ENCODE results near the gene RBMS1.

RBMS1 gene, protein sequence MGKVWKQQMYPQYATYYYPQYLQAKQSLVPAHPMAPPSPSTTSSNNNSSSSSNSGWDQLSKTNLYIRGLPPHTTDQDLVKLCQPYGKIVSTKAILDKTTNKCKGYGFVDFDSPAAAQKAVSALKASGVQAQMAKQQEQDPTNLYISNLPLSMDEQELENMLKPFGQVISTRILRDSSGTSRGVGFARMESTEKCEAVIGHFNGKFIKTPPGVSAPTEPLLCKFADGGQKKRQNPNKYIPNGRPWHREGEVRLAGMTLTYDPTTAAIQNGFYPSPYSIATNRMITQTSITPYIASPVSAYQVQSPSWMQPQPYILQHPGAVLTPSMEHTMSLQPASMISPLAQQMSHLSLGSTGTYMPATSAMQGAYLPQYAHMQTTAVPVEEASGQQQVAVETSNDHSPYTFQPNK

DNA sequence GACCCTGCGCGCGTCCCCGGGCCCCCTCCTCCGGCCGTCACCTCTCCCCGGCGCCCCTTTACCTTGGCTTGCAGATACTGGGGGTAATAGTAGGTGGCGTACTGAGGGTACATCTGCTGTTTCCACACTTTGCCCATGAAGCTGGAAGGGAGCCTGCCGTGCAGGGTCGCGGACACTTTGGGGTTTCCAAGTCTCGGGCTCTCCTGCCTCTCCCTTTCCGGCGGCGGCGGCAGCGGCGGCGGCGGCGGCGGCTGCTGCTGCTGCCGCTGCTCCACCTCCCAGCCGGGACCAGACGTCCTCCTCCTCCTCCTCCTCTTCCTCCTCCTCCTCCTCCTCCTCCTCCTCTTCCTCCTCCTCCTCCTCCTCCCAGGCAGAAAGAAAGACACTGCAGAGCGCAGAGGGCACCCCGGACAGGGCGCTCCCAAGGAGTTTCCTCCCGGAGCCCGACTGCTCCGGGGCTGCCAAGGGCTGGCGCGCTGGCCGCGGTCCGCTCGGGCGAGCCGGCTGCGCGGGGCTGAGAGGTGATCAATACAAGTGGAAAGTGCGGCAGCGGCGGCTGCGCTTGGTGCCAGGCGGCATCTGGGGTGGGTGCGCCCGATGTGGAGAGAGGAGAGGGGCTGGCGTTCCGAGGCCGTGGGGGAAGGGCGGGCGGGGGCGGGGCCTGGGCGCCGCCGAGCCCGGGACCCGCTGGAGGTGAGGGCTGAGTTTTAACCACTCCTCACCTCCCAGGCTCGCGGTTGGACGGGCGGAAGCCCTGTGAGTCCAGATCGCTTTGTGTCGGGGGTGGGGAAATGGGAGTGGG is at the start of gene RBMS1:
Gene RBMS1 (minus strand): TSS at position 581 of the 802 bp plus-strand sequence. CDS start 444 bp downstream, at position 137.
- peak; percentile 66 for DNase-seq

DNA sequence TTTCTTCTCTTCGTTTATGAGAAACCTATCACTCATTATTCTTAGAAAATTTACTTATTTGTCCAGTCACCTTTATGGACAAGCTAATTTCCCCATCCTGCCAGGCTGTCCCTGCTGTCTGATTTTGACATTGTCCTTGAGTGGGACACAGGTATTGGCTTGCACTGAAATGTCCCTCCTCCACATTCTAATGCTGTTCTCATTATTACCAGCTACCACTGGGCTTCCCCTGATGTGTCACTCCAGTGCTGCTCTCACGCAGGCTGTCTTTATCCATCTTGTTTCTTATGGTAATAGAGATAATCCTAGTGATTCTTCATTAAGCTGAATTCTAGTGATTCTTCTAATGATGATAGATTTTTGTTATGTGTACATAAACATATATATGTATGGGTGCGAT is 48.1 kb upstream of the RBMS1 start:
- DNase-seq, result no peak

DNA sequence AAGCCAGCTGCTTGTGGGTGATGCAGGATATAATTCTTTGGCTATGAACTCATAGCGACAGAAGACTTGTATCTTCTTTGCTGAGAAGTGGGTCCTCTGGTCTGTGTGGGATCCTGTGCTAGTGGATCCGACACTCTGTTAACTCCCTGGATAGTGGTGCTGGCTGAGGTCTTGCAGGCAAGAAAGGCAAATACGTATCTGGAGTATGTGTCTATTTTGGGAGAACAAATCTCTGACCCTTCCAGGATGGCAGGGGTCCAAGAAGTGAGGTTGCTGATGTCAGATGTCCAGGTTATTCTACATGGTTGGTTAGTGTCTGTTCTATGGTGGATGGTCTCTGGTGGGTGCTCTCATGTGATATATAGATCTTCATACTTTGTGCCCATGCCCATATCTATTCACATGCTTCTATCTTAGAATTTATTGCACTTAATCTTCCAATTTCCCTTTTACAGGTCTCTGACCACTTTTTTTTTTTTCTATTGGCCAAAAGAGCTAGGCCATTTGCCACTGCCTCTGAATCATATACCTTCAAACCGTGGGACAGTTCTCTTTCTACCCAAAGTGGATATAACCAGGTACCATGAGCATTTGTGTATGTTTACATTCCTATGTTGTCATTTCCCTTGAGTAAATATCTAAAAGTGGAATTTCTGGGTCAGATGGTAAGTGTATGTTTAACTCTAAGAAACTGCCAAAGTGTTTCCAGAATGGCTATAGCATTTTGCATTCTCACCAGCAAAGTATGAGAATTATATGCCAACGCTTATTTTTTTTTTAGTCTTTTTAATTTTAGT is 45.1 kb upstream of the RBMS1 start:
- DNase-seq, result no peak

DNA sequence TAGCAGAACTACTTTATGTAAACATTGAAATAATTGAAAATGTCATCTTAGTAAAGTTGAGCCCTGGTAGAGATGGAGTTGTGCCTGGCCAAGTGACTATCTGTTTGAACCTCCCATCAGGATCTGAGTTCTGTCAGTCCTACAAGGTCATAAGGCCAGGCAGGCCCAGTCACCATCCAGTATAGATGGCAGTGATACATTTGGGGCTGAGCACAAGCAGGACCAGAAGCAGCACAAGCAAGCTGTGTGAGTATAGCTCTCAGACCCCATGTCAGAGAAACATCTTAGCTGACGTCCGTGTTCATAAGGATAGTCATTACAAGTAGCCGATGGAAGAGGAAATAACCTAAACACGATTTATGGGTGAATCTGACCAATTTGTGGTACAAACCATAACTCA is 44.5 kb upstream of the RBMS1 start:
- DNase-seq, result no peak

DNA sequence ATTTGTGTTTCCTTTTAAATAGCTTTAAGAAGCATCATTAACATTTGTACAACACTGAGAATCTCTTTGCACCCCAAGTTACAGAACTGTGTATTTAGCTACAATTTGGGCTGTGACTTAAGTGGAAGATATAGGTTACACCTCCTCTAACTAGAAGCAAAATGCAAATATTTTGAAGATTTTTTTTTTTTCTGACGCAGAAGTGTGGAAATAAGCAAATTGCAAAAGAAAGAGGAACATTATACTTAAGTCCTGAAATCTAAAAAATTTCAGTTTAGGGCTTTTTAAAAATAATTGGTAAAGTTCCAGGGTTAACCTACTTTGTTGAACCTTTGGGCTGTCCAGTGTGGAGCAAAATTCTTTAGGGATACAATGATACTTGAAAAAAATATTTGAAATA is 41.4 kb upstream of the RBMS1 start:
- no peak for DNase-seq

DNA sequence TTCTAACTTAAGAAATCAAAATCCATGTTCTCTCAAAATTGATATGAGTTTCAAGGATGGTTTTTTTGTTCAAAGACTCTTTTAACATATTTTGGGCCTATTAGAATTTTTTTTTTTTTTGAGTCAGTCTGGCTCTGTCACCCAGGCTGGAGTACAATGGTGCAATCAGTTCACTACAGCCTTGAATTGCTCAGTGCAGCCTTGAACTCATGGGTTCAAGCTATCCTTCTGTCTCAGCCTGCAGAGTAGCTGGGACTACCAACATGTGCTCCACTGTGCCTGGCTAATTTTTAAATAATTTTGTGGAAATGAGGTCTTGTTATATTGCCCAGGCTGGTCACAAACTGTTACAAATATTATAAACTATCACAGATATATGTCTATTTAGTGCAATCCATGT is 40.6 kb upstream of the RBMS1 start:
- no peak for DNase-seq

DNA sequence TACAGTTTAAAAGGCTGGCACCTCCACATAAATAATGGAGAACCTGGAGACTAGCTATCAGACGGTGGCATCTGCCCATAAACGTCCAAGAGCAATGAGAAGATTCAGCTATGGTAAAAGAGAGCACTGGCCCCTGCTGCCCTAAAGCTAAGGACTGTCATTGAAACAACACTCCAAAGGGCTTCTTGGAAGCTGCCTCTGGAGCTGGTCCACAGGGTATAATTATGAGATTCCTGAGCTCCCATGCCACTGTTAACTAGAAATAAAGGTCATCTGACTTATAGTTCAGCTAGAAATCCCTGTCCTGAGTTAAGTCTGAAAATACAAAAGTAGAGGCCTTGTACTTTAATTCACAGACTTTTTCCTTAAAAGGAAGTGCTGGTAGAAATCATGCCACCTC is 39.9 kb upstream of the RBMS1 start:
- DNase-seq, result no peak

DNA sequence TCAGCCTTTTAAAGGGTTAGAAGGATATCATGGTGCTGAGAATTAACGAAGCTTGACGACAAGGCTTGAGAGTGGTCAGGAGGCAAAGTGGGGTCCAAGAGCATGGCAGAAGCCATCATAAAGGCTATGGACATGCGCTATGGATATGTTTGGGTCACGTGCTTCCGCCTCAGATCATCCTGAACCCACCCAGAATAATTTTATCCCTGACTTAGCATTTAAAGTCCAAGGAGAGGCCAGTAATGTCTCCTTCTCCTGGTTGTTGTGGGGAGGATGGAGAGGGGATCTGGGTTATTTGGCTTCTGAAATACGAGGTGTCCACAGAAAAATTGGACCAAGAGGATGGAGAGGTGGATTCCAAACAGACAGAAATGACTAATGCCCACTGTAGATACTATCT is 38.8 kb upstream of the RBMS1 start:
- no peak for DNase-seq

DNA sequence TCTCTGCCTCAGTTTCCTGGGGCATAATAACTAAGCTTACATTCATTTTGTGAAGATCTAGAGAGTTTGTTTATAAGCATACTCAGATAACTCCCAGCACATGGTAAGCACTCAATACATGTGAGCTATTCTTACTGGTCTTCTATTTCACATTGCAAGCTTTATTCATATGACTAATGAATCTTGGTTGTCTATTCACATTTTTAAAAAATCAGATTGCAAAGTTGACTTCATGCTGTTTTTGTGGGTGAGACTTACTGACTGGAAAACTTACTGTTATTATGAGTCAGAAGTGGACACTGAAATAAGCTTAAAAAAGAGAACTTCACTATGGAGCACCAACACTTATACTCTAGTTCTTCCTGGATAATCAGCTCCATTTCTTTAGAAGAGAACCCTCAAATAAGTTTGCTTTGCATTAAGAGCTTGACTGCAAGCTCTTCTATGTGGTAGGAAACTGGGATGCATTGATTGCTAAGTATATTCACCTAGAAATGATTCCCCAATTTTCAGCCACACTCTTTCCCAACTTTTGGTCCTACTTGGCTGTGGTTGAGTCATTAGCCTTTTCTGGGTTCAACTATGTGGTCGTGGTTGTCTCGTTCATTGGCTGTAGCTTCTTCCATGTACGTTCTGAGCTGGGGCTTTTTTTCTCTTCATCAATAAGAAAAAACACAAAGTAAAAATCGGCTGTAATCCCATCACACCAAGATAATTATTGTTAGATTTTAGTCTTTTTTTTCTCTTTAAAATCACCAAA is 29.5 kb upstream of the RBMS1 start:
- DNase-seq, result peak; percentile 9

DNA sequence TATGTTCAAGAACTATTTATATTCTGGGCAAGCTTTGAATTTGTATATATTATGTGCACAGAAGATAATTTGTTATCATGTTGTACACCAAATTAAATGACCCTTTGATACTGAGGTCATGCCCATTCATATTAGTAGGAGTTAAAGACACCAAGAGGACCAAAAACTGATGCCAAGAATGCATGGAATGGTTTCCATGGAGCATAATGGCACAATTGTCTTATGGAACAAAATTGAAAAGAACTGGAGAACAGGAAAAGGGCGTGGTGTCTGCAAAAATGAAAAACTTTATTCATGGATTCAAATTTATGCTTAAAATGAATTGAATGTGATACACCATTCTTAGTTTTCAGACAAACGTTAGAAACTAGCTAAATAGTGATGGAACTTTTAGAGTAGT is 24.1 kb upstream of the RBMS1 start:
- no peak for DNase-seq

DNA sequence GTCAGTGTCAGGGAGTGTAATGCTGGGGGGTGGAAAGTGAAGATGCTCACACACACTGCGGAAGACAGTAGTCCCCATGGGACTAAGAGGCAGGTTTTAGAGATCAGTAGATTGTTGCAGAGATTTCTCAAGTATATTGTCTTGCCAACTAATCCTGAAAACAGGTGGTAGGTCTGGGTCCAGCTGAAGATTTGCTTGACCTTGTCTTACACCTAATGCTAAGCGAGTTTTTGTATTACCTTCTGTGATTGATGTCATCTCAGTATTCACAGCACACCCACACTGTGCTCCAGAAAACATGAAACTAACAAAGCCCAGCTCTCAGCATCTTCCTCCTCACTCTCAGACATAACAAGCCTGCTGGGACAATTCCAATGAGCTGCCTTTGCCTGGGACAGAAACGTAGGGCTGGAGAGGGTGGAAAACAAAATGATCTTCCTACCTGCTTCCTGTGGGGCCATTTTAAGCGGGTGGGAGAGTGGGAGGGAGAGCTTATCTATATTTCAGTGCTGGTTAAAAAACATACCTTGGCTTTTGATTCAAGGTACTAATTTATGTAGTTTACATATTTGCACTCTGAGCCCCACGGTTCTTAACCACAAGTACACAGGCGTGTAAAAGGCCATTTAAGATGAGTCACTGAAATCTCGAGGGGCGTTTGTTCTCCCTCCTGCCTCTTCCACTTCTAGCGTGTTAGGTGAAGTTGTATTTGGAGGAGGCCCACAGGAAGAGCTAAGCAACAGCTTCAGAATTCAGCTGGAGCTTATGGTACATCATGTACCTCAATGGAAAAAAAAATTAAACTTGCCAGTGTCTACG is 23.1 kb upstream of the RBMS1 start:
- peak; percentile 58 for DNase-seq

DNA sequence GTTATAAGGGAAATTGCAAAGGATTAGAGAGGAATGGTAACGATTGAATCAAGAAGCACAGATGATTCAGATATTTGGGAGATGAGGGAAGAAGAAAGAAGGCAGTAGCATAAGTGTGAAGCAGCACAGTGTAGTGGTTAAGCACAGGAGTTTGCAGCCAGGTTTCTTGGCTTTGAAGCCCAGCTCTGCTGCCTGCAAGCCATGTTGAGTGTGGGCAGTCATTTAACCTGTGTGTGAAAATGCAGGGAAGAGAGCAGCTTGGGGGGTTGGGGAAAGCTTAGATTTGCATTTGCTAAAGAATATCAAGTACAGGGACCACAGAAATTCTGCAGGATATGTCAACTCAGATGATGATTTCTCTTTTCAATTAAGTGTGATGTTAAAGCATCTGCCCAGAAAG is 21.5 kb upstream of the RBMS1 start:
- no peak for DNase-seq

DNA sequence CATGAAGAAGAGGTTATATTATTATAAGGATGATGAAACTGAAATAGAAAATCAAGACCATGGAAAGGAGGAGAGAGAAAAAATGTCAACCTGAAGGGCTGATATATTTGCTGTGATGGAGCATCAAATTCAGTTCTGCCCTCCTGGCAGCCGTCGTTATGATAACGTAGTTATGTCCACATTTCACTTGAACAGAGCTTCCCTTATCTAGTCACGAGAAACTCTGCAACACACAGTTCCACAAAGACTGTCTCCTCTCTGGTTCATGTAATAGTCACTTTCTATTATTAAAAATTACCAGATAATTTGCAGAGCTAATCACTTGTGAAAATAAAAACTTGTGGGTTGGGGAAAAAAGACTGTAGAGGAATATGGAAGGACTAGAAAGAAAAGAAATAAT is 19.5 kb upstream of the RBMS1 start:
- no peak for DNase-seq

DNA sequence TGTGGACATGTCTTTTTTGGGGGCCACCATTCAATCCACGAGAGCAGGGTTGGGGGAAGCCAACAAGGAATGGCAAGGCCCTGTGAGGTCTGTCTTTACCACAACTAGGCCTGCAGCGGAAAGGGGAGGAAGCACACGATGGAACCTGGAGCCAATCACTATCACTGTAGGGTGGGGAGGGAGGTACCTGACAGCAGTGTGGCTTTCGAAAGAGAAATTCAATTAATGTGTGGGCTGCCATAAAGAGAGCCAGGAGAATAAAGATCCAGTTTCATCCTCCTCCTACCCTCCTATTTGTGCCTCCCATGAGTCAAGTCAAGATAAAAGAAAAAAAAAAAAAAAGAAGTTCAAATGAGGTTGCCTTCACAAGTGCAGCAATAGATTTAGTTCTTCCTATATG is 18.9 kb upstream of the RBMS1 start:
- no peak for DNase-seq

DNA sequence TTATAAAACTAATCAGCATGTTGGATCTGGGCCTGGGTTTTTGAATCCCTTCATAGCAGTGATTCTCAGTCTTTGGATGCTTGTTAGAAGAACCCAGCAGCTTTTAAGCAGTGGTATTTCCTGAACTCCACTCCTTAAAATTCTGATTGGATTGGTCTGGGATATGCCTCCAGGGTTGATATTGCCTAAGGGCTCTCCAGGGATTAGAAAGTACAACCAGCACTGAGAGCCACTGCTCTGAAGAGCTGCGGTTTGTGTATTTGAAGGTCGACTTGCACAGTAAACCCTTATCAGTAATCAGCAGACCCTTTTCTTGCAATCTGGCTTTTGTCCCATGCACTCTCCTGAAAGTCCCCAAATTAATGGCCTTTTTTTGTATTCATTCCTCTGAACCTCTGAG is 17.0 kb upstream of the RBMS1 start:
- no peak for DNase-seq

DNA sequence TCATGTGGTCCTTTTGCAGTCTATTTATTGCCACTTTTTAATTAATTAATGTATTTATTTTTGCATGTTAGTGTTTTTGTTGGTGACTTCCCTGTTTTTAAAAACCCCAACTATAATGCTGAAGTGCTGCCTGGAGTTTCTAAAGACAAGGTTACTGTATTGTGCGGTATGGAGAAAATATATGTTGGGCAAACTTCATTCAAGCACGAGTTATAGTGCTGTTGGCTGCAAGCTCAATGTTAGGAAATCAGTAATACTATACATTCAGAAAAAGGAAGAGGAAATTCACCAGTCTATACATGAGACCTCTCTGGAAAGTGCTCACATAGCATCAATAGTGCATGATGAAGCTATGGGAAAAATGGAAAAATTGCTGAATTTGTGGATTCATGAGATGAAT is 15.4 kb upstream of the RBMS1 start:
- DNase-seq, result no peak

DNA sequence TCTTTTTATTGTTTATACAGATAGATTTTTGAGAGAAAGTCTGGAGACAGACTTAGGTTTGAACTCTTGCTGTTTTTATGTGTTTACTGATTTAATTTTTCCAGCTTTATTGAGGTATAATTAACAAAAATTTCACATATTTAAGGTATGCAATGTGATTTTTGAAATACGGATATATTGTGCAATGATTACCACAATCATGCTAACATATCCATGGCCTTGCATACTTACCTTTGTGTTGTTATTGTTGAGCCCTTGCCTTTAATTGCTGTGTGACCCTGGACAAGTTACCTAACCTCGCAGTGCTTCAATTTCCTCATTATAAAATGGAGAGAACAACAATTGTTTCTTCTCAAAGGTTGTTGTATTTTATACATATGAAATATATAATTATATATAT is 13.9 kb upstream of the RBMS1 start:
- DNase-seq, result no peak

DNA sequence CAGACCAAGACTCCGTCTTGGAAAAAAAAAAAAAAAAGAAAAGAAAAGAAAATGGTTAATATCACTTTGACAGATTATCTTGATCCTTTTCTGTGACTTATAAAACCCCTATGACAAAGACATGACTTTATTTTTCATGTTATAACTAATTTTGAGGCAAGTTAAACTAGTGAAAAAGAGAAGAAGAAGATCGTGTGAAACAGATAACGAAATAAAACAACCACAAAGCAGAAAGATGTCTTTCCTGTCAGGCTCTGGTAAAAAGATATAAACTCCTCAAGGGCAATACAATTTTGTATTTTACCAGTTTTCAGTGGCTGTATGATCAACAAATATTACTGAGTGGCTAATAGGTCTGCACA is 13.4 kb upstream of the RBMS1 start:
- DNase-seq, result peak; percentile 59

DNA sequence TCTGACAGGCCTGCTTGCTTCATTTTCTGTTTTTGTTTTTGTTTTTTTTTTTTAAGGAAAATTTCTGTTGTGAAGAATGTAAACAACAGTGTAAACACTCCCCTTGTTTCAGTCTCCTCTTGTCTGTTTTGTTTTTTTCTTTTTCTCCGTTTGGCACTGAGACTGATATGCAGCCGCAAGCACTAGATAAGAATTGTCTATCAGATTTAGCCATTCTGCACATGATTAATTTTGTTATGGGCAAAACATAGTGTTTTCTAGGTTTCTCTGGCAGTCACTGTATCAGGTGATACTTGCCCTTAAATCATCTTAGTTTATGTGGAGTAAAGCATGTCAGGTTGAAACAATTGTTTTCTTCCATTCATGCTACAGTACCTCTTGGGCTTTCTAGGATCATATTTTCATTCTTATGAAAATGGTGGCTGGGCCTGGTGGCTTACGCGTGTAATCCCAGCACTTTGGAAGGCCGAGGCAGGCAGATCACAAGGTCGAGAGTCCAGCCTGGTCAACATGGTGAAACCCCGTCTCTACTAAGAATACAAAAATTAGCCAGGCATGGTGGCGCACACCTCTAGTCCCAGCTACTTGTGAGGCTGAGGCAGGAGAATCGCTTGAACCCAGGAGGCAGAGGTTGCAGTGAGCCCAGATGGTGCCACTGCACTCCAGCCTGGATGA is 12.9 kb upstream of the RBMS1 start:
- no peak for DNase-seq

DNA sequence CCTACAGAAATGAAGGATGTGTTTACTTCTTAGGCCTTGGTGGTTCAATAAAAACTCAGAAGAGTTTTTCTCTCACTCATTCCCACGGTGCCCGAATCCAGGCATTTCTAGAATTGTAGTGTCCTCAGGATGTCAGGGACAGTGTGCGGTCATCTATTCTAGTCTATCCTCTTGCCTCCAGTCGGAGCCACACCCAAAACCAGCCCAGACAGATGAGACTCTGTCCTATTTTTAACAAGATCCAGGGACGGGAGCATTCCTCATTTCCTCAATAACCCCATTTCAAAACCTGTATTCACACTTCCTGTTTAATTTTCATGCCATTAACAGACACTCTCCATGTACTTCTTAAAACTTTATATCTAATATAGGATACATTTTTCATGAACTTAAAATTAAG is 11.6 kb upstream of the RBMS1 start:
- DNase-seq, result no peak

DNA sequence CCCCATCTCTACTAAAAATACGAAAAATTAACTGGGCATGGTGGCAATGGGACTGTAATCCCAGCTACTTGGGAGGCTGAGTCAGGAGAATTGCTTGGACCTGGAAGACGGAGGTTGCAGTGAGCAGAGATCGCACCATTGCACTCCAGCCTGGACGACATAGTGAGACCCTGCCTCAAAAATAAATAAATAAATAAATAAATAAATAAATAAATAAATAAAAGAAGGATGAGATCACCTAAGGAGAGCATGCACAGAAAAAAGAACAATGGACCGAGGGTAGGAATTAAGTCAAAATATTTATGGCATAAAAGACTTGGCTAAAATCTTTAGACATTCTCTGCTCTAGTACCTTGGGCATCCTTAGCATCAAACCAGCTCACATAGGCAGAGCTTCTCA is 8.9 kb upstream of the RBMS1 start:
- no peak for DNase-seq

All from activated CD4-positive, alpha-beta T cell treated with anti-CD3 and anti-CD28 coated beads, Interleukin-2, amount 50 U/mL, for 16 hours (primary cell).